OCI-M1 (cell line): ENCODE results near the gene SLC7A9.

Source experiments
- DNase-seq: peaks from one replicate; lab custom pipeline; 2025; lab: John Stamatoyannopoulos, UW

SLC7A9 gene

GRCh38 chr19:32824916-32825608 lies 44.5 kb downstream of the SLC7A9 start:
- DNase-seq, result no peak

DNA sequence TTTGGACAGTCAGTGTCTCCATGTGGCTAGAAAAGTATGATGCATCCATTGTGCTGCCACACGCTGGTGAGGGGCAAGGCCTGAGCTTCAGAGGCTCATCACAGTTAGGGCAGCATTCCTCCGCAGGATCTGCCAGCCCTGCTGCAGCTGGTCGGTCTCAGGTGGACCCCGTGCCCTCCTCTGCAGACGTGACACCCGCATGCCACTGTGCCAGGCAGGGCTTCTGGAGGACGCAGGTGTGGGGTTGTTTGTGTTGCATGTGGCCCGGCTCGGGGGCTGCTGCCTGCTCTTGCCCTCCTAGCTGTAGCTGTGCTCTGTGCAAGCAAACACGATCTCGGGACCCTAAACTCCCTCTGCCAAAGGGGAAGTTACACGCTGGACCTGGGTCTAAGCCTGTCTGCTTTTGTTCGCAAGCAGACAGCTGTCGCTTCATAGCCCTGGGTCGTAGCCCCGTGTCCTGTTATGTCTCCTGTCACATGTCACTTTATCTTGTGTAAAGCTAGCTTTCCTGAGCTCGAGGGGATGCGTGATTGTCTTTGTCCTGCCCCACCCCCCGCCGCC lies 45.3 kb downstream of the SLC7A9 start:
- peak; percentile 30 for DNase-seq

- no peak for DNase-seq
Observed at GRCh38 chr19:32823747-32824102, 45.8 kb downstream of the SLC7A9 start.

GRCh38 chr19:32822916-32823746 lies 46.4 kb downstream of the SLC7A9 start:
- DNase-seq, result no peak

GRCh38 chr19:32819419-32820400 lies 49.9 kb downstream of the SLC7A9 start:
- no peak for DNase-seq

- DNase-seq, result no peak
Observed at GRCh38 chr19:32818536-32818935, 51.0 kb downstream of the SLC7A9 start.

DNA sequence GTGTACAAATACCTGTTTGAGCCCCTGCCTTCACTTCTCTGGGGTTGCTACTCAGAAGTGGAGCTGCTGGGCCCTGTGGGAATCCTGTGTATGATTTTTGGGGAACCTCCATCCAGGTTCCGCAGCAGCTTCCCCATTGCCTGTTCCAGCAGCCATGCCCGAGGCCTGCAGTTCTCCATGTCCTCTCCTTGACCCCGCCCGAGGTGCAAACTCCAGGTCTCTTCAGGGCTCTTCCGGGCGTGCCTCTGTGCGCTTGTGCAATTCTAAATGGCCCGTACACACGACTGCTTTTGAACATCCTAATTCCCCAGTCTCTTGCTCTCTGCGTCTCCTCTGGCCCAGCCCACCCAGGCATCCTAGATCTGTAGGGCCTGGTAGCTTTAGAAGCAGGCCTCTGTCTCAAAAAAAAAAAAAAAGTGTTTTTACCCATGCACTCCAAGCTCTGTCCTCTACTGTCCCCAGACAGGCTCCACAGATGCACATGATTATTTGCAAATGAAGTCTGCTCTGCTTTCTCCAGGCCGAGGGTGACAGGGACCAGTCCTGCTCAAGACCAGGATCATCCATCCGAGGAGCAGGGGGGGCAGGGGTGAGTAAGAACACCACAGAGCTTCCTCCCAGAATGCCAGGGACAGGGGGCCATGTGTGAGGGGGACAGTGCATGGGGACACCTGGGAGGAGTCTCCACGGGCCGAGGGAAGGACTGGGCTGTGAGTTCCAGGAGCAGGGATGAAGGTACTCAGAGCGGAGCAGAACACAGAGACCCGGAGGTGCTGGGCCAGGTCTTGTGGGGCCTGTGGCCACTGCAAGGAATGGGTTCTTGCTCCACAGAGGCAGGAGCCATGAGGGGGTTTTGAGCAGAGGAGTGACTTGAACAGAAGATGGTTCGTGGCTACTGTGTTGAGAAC lies 51.7 kb downstream of the SLC7A9 start:
- DNase-seq, result no peak

GRCh38 chr19:32816555-32817099 lies 52.9 kb downstream of the SLC7A9 start:
- DNase-seq, result no peak

DNA sequence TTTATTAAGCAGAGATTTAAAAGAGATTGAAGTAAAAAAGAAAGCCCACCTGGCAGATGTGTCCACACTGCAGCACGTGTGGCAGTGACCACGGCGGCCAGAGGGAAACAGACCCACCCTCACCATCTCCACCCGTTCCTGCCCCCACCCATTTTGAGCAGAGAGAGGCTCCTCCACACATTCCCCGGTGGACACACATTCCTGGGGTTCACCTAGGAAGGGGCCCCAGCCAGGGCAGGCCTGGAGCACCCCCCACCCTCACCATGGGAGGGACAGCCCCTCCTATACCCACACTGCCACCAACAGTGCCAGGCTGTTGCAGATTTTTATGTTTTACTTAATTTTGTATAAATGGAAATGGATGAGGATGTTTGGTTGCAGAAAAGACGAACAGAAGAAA lies 54.9 kb downstream of the SLC7A9 start:
- DNase-seq, result no peak

- DNase-seq, result no peak
Observed at GRCh38 chr19:32813862-32814425, 55.6 kb downstream of the SLC7A9 start.

DNA sequence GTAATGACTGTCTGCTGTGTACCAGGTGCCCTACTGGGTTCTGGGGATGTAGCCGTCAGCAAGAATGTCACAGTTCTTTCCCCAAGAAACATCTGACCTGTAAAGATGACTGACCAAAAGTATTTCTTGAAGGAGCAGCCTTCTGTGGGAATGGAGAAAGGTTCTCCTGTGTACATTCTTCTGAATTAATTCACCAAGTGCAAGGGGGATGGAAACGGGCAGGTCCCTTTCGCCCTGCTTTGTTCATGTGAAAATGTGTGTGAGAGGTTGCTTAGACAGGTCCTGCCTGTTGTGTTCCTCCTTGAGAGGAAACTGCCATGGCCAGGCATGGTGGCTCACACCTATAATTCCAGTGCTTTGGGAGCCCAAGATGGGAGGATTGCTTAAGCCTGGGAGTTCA lies 57.0 kb downstream of the SLC7A9 start:
- DNase-seq, result no peak

GRCh38 chr19:32812036-32812435 lies 57.5 kb downstream of the SLC7A9 start:
- no peak for DNase-seq

- no peak for DNase-seq
Observed at GRCh38 chr19:32811151-32811550, 58.4 kb downstream of the SLC7A9 start.

- DNase-seq, result no peak
Observed at GRCh38 chr19:32810452-32810851, 59.1 kb downstream of the SLC7A9 start.

DNA sequence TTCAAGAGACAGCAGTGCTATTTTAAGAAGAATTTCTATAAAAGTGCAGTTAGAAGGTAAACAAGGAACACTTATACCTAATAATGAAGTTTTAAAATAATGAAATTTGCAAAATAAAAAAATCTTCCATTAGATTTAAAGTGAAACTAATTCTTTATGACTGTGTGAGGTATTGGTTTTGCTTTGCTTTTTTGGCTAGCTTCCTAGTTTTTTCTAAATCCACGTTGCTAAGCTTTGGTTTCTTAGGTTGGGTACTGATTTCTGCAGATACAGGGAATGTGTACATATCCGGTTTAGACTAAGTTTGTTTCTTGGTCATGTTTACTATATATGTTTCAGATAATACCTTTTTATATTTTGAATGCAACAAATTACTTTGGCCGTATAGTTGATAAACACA lies 59.8 kb downstream of the SLC7A9 start:
- DNase-seq, result peak; percentile 14

DNA sequence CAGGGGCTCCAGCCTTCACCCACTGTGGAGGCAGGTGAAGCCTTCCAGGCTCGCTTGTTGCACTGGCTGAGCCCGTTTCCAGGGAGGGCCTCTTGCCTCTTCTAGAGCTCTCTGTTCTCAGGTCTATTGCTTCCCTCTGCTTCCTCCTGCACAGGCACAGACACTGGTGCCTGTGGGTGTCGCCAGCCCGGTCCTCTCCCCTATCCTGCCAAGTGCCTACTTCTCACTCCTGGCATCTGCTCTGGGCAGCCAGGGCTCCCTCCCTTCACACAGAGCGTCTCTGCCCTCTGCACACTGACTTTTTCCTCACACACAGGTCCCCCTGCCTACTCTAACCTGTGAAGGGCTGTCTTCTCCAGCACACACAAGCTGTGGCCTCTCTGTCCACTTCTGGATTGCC lies 60.3 kb downstream of the SLC7A9 start:
- DNase-seq, result no peak

DNA sequence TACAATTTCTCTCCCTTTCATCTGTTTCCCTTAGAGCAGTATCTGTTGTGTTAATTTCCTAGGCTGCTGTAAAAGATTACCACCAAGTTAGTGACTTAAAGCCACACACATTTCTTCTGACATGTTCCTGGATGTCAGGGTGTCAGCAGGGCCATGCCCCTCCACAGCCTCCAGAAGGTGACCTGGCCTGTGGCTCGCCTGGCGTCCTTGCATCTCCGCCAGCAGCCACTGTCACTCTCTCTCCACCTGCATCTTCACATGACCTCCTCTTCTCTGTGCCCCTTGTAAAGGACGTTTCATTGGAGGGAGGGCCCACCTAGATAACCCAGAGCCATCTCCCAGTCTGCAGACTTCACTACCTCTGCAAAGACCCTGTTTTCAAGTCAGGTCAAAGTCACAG lies 61.3 kb downstream of the SLC7A9 start:
- no peak for DNase-seq

DNA sequence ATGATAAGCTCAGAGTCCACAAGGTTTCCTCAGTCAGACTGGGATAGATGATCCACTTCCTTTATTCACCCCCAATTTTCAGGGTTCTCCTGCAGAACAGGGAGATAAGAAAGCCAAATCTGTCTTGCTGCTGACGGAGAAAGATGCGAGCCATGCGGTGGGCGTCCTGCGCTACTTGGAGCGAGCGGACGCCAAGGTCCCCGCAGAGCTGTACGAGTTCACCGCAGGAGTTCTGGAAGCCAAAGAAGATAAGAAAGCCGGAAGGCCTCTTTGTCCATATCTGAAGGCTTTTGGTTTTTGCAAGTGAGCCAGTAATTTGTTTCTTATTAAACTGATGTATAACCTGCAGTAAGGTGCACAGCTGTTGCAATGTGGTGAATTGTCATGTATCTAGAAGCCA lies 66.7 kb downstream of the SLC7A9 start:
- peak; percentile 44 for DNase-seq

GRCh38 chr19:32800754-32801153 lies 68.8 kb downstream of the SLC7A9 start:
- DNase-seq, result no peak

DNA sequence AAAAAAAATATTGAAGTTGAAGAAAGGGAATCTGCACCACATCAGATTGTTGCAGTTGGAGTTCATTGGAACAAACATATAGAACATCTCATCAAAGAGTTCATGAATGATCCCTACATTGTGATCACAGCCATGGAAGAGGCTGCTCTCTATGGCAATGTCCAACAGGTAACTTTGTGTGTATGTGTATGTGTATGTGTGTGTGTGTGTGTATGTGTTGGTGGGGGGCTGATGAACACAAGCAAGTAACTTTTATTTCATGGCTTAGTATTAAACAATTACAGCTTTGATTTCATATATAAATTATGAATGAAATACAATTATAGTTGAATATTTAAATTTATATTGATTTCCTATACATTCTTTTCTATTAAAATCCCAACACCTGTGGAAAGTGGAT lies 69.4 kb downstream of the SLC7A9 start:
- DNase-seq, result no peak
